ENCODE data around the gene TCFL5. TPM values are rescaled to one million over a fixed set of nuclear protein-coding genes. Genes with fewer than 3 reads are reported as not detected.

The TCFL5 gene
- total RNA-seq, 2 experiments from 2014 or later: 9.3 to 10.1 TPM

DNA sequence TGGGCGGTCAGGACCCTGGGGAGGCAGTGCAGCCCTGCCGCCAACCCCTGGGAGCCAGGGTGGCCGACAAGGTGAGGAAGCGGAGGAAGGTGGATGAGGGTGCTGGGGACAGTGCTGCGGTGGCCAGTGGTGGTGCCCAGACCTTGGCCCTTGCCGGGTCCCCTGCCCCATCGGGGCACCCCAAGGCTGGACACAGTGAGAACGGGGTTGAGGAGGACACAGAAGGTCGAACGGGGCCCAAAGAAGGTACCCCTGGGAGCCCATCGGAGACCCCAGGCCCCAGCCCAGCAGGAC, 48.8 kb downstream of the TCFL5 start:
- DNase-seq: no peak
- no peak for ATAC-seq (ENCODE audit: low read depth)
- no peak overlapping the region for H3K4me3 Mint-ChIP-seq
- no peak overlapping the region for H3K27ac Mint-ChIP-seq
- H3K27me3 Mint-ChIP-seq: peaks cover 17% of the 10 kb centered on the region
- H3K4me1 Mint-ChIP-seq: peaks cover 2% of the 10 kb centered on the region
- H3K9me3 Mint-ChIP-seq: no peaks in the 10 kb centered on the region
- POLR2A ChIA-PET: no interaction called here
- H3K36me3 Mint-ChIP-seq: peaks cover 4% of the 10 kb centered on the region

DNA sequence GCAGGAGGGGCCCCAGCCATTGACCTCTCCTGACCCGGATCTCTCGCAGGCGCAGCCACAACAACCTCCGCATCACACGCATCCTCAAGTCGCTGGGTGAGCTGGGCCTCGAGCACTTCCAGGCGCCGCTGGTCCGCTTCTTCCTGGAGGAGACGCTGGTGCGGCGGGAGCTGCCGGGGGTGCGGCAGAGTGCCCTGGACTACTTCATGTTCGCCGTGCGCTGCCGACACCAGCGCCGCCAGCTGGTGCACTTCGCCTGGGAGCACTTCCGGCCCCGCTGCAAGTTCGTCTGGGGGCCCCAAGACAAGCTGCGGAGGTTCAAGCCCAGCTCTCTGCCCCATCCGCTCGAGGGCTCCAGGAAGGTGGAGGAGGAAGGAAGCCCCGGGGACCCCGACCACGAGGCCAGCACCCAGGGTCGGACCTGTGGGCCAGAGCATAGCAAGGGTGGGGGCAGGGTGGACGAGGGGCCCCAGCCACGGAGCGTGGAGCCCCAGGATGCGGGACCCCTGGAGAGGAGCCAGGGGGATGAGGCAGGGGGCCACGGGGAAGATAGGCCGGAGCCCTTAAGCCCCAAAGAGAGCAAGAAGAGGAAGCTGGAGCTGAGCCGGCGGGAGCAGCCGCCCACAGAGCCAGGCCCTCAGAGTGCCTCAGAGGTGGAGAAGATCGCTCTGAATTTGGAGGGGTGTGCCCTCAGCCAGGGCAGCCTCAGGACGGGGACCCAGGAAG, 49.3 kb downstream of the TCFL5 start:
- H3K9me3 Mint-ChIP-seq: no peaks in the 10 kb centered on the region
- POLR2A ChIA-PET: interaction anchor here (0.6 kb wide), 1 partner anchor 17 kb away, joined by 3 read pairs; no protein-coding TSS in a partner anchor

DNA sequence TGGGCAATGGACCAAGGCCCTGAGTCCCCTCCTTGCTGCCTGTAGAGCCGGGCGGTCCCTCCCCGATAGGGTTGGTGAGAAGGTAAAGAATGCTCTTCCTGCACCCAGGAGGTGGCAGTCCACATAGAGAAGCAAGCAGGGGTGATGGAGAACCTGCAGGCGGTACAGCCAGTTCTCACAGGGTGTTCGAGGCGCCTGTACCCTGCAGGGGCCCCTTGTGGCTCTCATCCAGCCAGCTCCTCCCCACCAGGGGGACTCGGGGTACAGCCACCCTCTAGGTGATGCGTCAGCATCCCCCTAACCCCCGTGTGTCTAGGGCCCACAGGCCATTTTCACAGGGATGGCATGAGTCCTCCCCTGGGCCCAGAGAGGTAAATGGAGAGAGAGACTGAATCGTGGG, 49.9 kb downstream of the TCFL5 start:
- ATAC-seq (ENCODE audit: low read depth) (no peak), DNase-seq (no peak)
- Mint-ChIP-seq H3K27ac (no peak overlapping the region), H3K4me3 (no peak overlapping the region), H3K36me3 (peaks cover 4% of the 10 kb centered on the region), H3K9me3 (no peaks in the 10 kb centered on the region), H3K4me1 (peaks cover 7% of the 10 kb centered on the region), H3K27me3 (peaks cover 14% of the 10 kb centered on the region)
- POLR2A ChIA-PET: interaction anchor here (1.2 kb wide), 1 partner anchor 17 kb away, joined by 4 read pairs; no protein-coding TSS in a partner anchor

More for the DNA sequence above, 49.3 kb downstream of the TCFL5 start:
- ATAC-seq (ENCODE audit: low read depth) (no peak), DNase-seq (no peak)
- Mint-ChIP-seq H3K4me1 (peaks cover 4% of the 10 kb centered on the region), H3K27me3 (peaks cover 14% of the 10 kb centered on the region), H3K36me3 (peaks cover 4% of the 10 kb centered on the region), H3K4me3 (no peak overlapping the region), H3K27ac (no peak overlapping the region)

DNA sequence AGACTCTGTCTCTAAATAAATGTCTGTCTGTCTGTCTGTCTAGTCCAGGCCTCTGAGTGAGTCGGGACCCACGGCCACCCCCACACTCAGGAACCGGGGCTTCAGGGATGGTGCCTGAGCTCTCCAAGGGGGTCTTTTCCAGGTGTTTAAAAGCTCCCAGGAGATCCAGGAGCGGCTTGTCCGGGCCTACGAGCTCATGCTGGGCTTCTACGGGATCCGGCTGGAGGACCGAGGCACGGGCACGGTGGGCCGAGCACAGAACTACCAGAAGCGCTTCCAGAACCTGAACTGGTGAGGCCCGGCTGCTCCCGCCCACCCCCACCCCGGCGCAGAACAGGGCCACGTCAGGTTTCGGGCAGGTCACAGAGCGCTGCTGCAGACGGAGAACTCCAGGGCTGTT, 50.3 kb downstream of the TCFL5 start:
- H3K27ac Mint-ChIP-seq: no peak overlapping the region
- no peak overlapping the region for H3K4me3 Mint-ChIP-seq
- H3K27me3 Mint-ChIP-seq: peaks cover 14% of the 10 kb centered on the region
- ATAC-seq (ENCODE audit: low read depth) (no peak), DNase-seq (no peak)
- peaks cover 5% of the 10 kb centered on the region for H3K36me3 Mint-ChIP-seq
- POLR2A ChIA-PET: interaction anchor here (1.2 kb wide), 1 partner anchor 17 kb away, joined by 4 read pairs; no protein-coding TSS in a partner anchor
- H3K4me1 Mint-ChIP-seq: peaks cover 10% of the 10 kb centered on the region
- no peaks in the 10 kb centered on the region for H3K9me3 Mint-ChIP-seq

- no peaks in the 10 kb centered on the region for H3K9me3 Mint-ChIP-seq
- H3K27me3 Mint-ChIP-seq: peaks cover 3% of the 10 kb centered on the region
- no peak for DNase-seq
- H3K36me3 Mint-ChIP-seq: peaks cover 6% of the 10 kb centered on the region
- ATAC-seq (ENCODE audit: low read depth): no peak
- H3K27ac Mint-ChIP-seq: no peak overlapping the region
- H3K4me1 Mint-ChIP-seq: peaks cover 14% of the 10 kb centered on the region
- H3K4me3 Mint-ChIP-seq: no peak overlapping the region
- POLR2A ChIA-PET: interaction anchor here (3.3 kb wide), 1 partner anchor 14 kb away, joined by 30 read pairs; the partner anchor contains the start of gene MRGBP
Observed at GRCh38 chr20:62809530-62810428, 51.8 kb downstream of the TCFL5 start.

DNA sequence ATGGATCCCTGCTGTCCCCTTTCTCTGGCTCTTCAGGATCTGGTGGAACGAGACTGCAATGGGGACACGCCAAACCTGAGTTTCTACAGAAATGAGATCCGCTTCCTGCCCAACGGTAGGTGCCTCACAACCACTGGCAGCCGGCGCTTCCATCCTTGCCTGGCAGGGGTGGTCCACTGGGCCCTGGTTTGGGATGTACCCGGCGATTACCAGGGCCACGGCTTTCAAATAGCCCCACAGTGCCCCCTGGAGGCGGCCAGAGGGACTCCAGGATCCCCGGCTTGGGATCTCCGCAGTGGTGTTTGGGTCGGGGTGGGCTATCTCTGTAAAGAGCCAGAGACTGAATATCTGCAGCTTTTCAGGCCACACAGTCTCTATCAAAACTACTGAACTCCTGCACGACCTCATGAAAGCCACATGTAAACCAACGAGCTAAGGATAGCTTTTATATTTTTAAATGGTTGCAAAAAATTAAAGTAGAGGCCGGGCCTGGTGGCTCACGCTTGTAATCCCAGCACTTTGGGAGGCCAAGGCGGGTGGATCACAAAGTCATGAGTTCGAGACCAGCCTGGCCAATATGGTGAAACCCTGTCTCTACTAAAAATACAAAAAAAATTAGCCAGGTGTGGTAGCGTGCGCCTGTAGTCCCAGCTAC, 53.3 kb downstream of the TCFL5 start:
- POLR2A ChIA-PET: interaction anchor here (1.0 to 3.3 kb wide), 3 partner anchors 12 to 166 kb away, joined by 3 to 30 read pairs (median 5); partner anchors contain the start of genes MRGBP and SLCO4A1
- DNase-seq (peak; percentile 83), ATAC-seq (ENCODE audit: low read depth) (peak; percentile 43)
- Mint-ChIP-seq H3K27ac (peak overlapping the region; percentile 69), H3K4me3 (peak overlapping the region; percentile 30), H3K9me3 (no peaks in the 10 kb centered on the region), H3K36me3 (peaks cover 8% of the 10 kb centered on the region), H3K27me3 (no peaks in the 10 kb centered on the region), H3K4me1 (peaks cover 23% of the 10 kb centered on the region)

GRCh38 chr20:62807444-62808210, 54.0 kb downstream of the TCFL5 start:
- ATAC-seq (ENCODE audit: low read depth): no peak
- no peak for DNase-seq
- Mint-ChIP-seq H3K4me3 (no peak overlapping the region), H3K27ac (peak overlapping the region; percentile 51), H3K4me1 (peaks cover 23% of the 10 kb centered on the region), H3K27me3 (no peaks in the 10 kb centered on the region), H3K9me3 (no peaks in the 10 kb centered on the region), H3K36me3 (peaks cover 7% of the 10 kb centered on the region)
- POLR2A ChIA-PET: interaction anchor here (1.0 to 3.3 kb wide), 3 partner anchors 11 to 165 kb away, joined by 3 to 30 read pairs (median 5); partner anchors contain the start of genes MRGBP and SLCO4A1

DNA sequence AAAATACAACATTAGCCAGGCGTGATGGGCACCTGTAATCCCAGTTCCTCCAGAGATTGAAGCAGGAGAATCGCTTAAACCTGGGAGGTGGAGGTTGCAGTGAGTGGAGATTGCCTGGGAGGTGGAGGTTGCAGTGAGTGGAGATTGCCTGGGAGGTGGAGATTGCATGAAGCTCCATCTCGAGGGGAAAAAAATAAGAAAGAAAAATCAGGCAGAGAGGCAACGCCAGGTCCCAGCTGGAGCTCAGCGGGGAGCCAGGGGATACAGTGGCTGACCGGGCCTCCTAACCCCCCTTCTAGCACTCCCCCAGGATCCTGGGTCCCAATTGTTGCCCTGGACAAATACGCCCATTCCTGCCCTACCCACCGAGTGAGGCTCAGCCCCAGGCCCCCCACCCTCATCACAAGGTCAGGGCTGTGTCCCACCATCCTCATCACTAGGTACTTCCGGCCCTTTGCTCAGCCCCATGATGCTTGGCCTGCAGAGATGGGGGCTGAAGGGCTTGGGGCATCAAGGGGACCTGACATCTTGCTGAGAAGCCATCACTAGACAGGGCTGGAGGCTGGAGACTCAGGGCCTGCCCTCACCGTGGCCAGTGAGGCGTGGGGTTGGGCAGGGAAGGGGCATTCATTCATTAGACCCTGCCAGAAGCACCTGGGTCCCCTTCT, 55.1 kb downstream of the TCFL5 start:
- POLR2A ChIA-PET: interaction anchor here (4.5 kb wide), 1 partner anchor 12 kb away, joined by 59 read pairs; the partner anchor contains the start of gene MRGBP
- H3K27ac Mint-ChIP-seq: peak overlapping the region; percentile 46
- no peaks in the 10 kb centered on the region for H3K9me3 Mint-ChIP-seq
- H3K27me3 Mint-ChIP-seq: no peaks in the 10 kb centered on the region
- H3K4me1 Mint-ChIP-seq: peaks cover 23% of the 10 kb centered on the region
- H3K4me3 Mint-ChIP-seq: peak overlapping the region; percentile 80
- no peak for ATAC-seq (ENCODE audit: low read depth)
- DNase-seq: no peak
- H3K36me3 Mint-ChIP-seq: peaks cover 3% of the 10 kb centered on the region

- Mint-ChIP-seq H3K9me3 (no peaks in the 10 kb centered on the region), H3K27ac (peak overlapping the region; percentile 82), H3K4me1 (peaks cover 23% of the 10 kb centered on the region), H3K27me3 (no peaks in the 10 kb centered on the region), H3K4me3 (peak overlapping the region; percentile 80), H3K36me3 (peaks cover 3% of the 10 kb centered on the region)
- ATAC-seq (ENCODE audit: low read depth) (no peak), DNase-seq (no peak)
- POLR2A ChIA-PET: interaction anchor here (0.7 to 4.5 kb wide), 2 partner anchors 11 to 182 kb away, joined by 4 to 59 read pairs; partner anchors contain the start of gene MRGBP
Observed at GRCh38 chr20:62805711-62806382, 55.8 kb downstream of the TCFL5 start.

- peak; percentile 17 for ATAC-seq (ENCODE audit: low read depth)
- H3K36me3 Mint-ChIP-seq: peaks cover 4% of the 10 kb centered on the region
Observed at GRCh38 chr20:62805155-62805710, 56.4 kb downstream of the TCFL5 start.

GRCh38 chr20:62804627-62805154, 56.9 kb downstream of the TCFL5 start, which contains the start of gene OGFR:
TSS of gene OGFR (plus strand) at chr20:62804835. CDS start at chr20:62804860, 25 bp downstream.
- POLR2A ChIA-PET: interaction anchor here (0.7 to 4.5 kb wide), 6 partner anchors 10 to 418 kb away, joined by 3 to 59 read pairs (median 4); partner anchors contain the start of genes MRGBP, RPS21 and SLCO4A1
- ATAC-seq (ENCODE audit: low read depth): peak; percentile 66

More at GRCh38 chr20:62805155-62805710, 56.4 kb downstream of the TCFL5 start:
- peak overlapping the region; percentile 82 for H3K27ac Mint-ChIP-seq
- H3K9me3 Mint-ChIP-seq: no peaks in the 10 kb centered on the region
- peaks cover 23% of the 10 kb centered on the region for H3K4me1 Mint-ChIP-seq
- POLR2A ChIA-PET: interaction anchor here (0.7 to 4.5 kb wide), 3 partner anchors 10 to 181 kb away, joined by 4 to 59 read pairs (median 4); partner anchors contain the start of genes MRGBP and SLCO4A1
- no peak for DNase-seq
- H3K27me3 Mint-ChIP-seq: no peaks in the 10 kb centered on the region
- peak overlapping the region; percentile 80 for H3K4me3 Mint-ChIP-seq

More at GRCh38 chr20:62804627-62805154, 56.9 kb downstream of the TCFL5 start, which contains the start of gene OGFR:
- H3K36me3 Mint-ChIP-seq: peaks cover 6% of the 10 kb centered on the region
- no peaks in the 10 kb centered on the region for H3K9me3 Mint-ChIP-seq
- H3K4me1 Mint-ChIP-seq: peaks cover 23% of the 10 kb centered on the region
- DNase-seq: peak; percentile 83
- H3K4me3 Mint-ChIP-seq: peak within 1 kb of the TSS; percentile 98
- no peaks in the 10 kb centered on the region for H3K27me3 Mint-ChIP-seq
- H3K27ac Mint-ChIP-seq: peak within 1 kb of the TSS; percentile 98
